ES-I3 (cell line): ENCODE data around the gene DET1.

Source experiments
- H3K36me3 ChIP-seq: 2 replicates; pipeline ENCODE4 v1.6.1; 2013; ENCODE audit warnings: mild to moderate bottlenecking, low read length, control low read depth, moderate library complexity; ENCODE audit not compliant: insufficient read depth
- H3K4me1 ChIP-seq: 2 replicates; pipeline ENCODE4 v1.6.1; 2013; ENCODE audit warnings: mild to moderate bottlenecking, control low read depth, low read length; ENCODE audit not compliant: insufficient read depth
- H3K9ac ChIP-seq: 2 replicates; pipeline ENCODE4 v1.6.1; 2013; ENCODE audit warnings: low read depth, mild to moderate bottlenecking, low read length, moderate library complexity
- H3K9me3 ChIP-seq: 2 replicates; pipeline ENCODE4 v1.6.1; 2013; ENCODE audit warnings: mild to moderate bottlenecking, low read length, moderate library complexity; ENCODE audit not compliant: control insufficient read depth, insufficient read depth

Gene DET1

GRCh38 chr15:88498996-88499395 is 47.5 kb downstream of the DET1 start:
- no peak overlapping the region for H3K9ac ChIP-seq
- no peaks in the 10 kb centered on the region for H3K36me3 ChIP-seq

GRCh38 chr15:88497109-88497765 is 49.2 kb downstream of the DET1 start:
- Histone ChIP-seq H3K4me1 (no peaks in the 10 kb centered on the region), H3K9ac (no peak overlapping the region), H3K36me3 (no peaks in the 10 kb centered on the region), H3K9me3 (no peaks in the 10 kb centered on the region)

More at GRCh38 chr15:88498996-88499395, 47.5 kb downstream of the DET1 start:
- Histone ChIP-seq H3K9me3 (no peaks in the 10 kb centered on the region), H3K4me1 (peaks cover 2% of the 10 kb centered on the region)

GRCh38 chr15:88493844-88494243 is 52.6 kb downstream of the DET1 start:
- Histone ChIP-seq H3K9me3 (no peaks in the 10 kb centered on the region), H3K4me1 (no peaks in the 10 kb centered on the region; the same call in 1 of the 2 replicates), H3K36me3 (no peaks in the 10 kb centered on the region), H3K9ac (no peak overlapping the region)

- no peaks in the 10 kb centered on the region for H3K36me3 ChIP-seq
- H3K4me1 ChIP-seq: peaks cover 10% of the 10 kb centered on the region
- no peak overlapping the region for H3K9ac ChIP-seq
- H3K9me3 ChIP-seq: no peaks in the 10 kb centered on the region
These were observed 55.3 kb downstream of the DET1 start for GRCh38 chr15:88491158-88491557.

GRCh38 chr15:88490036-88490435 is 56.4 kb downstream of the DET1 start:
- no peaks in the 10 kb centered on the region for H3K36me3 ChIP-seq
- peaks cover 14% of the 10 kb centered on the region for H3K4me1 ChIP-seq
- no peaks in the 10 kb centered on the region for H3K9me3 ChIP-seq
- no peak overlapping the region for H3K9ac ChIP-seq

- H3K9me3 ChIP-seq: no peaks in the 10 kb centered on the region
- H3K4me1 ChIP-seq: peaks cover 20% of the 10 kb centered on the region
- no peak overlapping the region for H3K9ac ChIP-seq
- no peaks in the 10 kb centered on the region for H3K36me3 ChIP-seq
These were observed 57.2 kb downstream of the DET1 start for GRCh38 chr15:88489321-88489720.

- Histone ChIP-seq H3K9ac (no peak overlapping the region), H3K4me1 (peaks cover 28% of the 10 kb centered on the region), H3K36me3 (peaks cover 3% of the 10 kb centered on the region; the same call in 1 of the 2 replicates), H3K9me3 (no peaks in the 10 kb centered on the region)
These were observed 58.5 kb downstream of the DET1 start for GRCh38 chr15:88487796-88488523.

GRCh38 chr15:88487178-88487795 is 59.2 kb downstream of the DET1 start:
- peaks cover 3% of the 10 kb centered on the region; the same call in 1 of the 2 replicates for H3K36me3 ChIP-seq
- H3K4me1 ChIP-seq: peaks cover 28% of the 10 kb centered on the region
- no peak overlapping the region for H3K9ac ChIP-seq
- H3K9me3 ChIP-seq: no peaks in the 10 kb centered on the region

- peaks cover 3% of the 10 kb centered on the region; the same call in 1 of the 2 replicates for H3K36me3 ChIP-seq
These were observed 61.7 kb downstream of the DET1 start for GRCh38 chr15:88484682-88485331.

GRCh38 chr15:88482263-88482662 is 64.2 kb downstream of the DET1 start:
- Histone ChIP-seq H3K9ac (no peak overlapping the region), H3K4me1 (peaks cover 19% of the 10 kb centered on the region), H3K36me3 (peaks cover 6% of the 10 kb centered on the region; the same call in 1 of the 2 replicates), H3K9me3 (no peaks in the 10 kb centered on the region)

More at GRCh38 chr15:88484682-88485331, 61.7 kb downstream of the DET1 start:
- H3K4me1 ChIP-seq: peaks cover 28% of the 10 kb centered on the region
- H3K9me3 ChIP-seq: no peaks in the 10 kb centered on the region
- H3K9ac ChIP-seq: no peak overlapping the region

GRCh38 chr15:88480981-88481380 is 65.5 kb downstream of the DET1 start:
- Histone ChIP-seq H3K4me1 (peaks cover 24% of the 10 kb centered on the region), H3K9ac (no peak overlapping the region), H3K9me3 (no peaks in the 10 kb centered on the region), H3K36me3 (peaks cover 10% of the 10 kb centered on the region)

GRCh38 chr15:88479169-88479568 is 67.3 kb downstream of the DET1 start:
- no peak overlapping the region for H3K9ac ChIP-seq
- peaks cover 10% of the 10 kb centered on the region for H3K36me3 ChIP-seq
- H3K4me1 ChIP-seq: peaks cover 12% of the 10 kb centered on the region
- no peaks in the 10 kb centered on the region for H3K9me3 ChIP-seq

GRCh38 chr15:88477904-88478303 is 68.6 kb downstream of the DET1 start:
- H3K4me1 ChIP-seq: peaks cover 6% of the 10 kb centered on the region; the same call in 1 of the 2 replicates
- no peak overlapping the region for H3K9ac ChIP-seq
- H3K9me3 ChIP-seq: no peaks in the 10 kb centered on the region
- peaks cover 7% of the 10 kb centered on the region; the same call in 1 of the 2 replicates for H3K36me3 ChIP-seq

- Histone ChIP-seq H3K36me3 (peaks cover 7% of the 10 kb centered on the region; the same call in 1 of the 2 replicates), H3K9me3 (no peaks in the 10 kb centered on the region), H3K9ac (no peak overlapping the region), H3K4me1 (peaks cover 6% of the 10 kb centered on the region; the same call in 1 of the 2 replicates)
These were observed 69.4 kb downstream of the DET1 start for GRCh38 chr15:88477126-88477525.
